K562 (cell line): ENCODE results near the gene TBXA2R. TPM values are rescaled to one million over a fixed set of nuclear protein-coding genes. Genes with fewer than 3 reads are reported as not detected.

Experiments
- ELK1 ChIP-seq: sonication (generic); formaldehyde crosslinking; IDR thresholded peaks from 2 replicates; pipeline ENCODE4 v1.8.1; 2022; ENCODE audit warnings: missing genetic modification reagents
- FIP1L1 ChIP-seq: fragments of 200-400 bp; formaldehyde crosslinking; IDR thresholded peaks from 2 replicates; pipeline ENCODE4 v1.6.1; 2018; ENCODE audit warnings: mild to moderate bottlenecking, low read depth, low read length; ENCODE audit not compliant: poor library complexity, severe bottlenecking
- MCM3 ChIP-seq: fragments of 450-650 bp; IDR thresholded peaks from 2 replicates; pipeline ENCODE4 v1.6.1; 2016
- MTA2 ChIP-seq: fragments of 450-650 bp; IDR thresholded peaks from 2 replicates; pipeline ENCODE4 v1.6.1; 2016; ENCODE audit warnings: low read depth
- NR1H2 ChIP-seq: sonication (generic); formaldehyde crosslinking; IDR thresholded peaks from 2 replicates; pipeline ENCODE4 v1.4.0; 2020; ENCODE audit warnings: mild to moderate bottlenecking, missing genetic modification reagents
- POLR2B ChIP-seq: fragments of 450-650 bp; IDR thresholded peaks from 2 replicates; pipeline ENCODE4 v1.6.1; 2018; ENCODE audit warnings: low read depth; ENCODE audit not compliant: partially characterized antibody
- SIN3A ChIP-seq, 2 experiments: fragments of 150-350 bp in 1 of 2; IDR thresholded peaks; 2 replicates each; pipeline ENCODE4 v1.6.1; 2011 to 2016; ENCODE audit warnings: borderline replicate concordance in 2 of 2, low read depth in 2 of 2, low read length in 2 of 2, mild to moderate bottlenecking in 2 of 2, moderate library complexity in 2 of 2; ENCODE audit not compliant: control insufficient read depth in 1 of 2
- SUPT5H ChIP-seq: fragments of 450-650 bp; IDR thresholded peaks from 2 replicates; pipeline ENCODE4 v1.6.1; 2016
- ZNF384 ChIP-seq: IDR thresholded peaks from 2 replicates; pipeline ENCODE4 v1.6.1; 2012; ENCODE audit warnings: low read depth, low read length, improper control_type of control experiment
- ZNF830 ChIP-seq: fragments of 250-450 bp; sonication (Bioruptor Pico); IDR thresholded peaks from 2 replicates; pipeline ENCODE4 v1.5.0; 2021; ENCODE audit warnings: mild to moderate bottlenecking
- polyA plus RNA-seq, 8 experiments: library from polyadenylated mRNA; depleted of rRNA in 4 of 8; stranded (reverse) in 5 of 8; unstranded in 3 of 8; fragments of >200 nt; fragmentation: Nextera tagmentation in 2 of 8; fragmentation: Illumina TruSeq in 1 of 8; extraction: Ambion mirVana in 2 of 8; extraction: Trizol in 1 of 8; gene quantifications; 2 replicates each; pipeline versions ENCODE4 v1.2.1 to v1.2.3, GENCODE V29; 2011 to 2014; ENCODE audit warnings: inconsistent platforms in 1 of 8, missing spikeins in 1 of 8
- total RNA-seq, 7 experiments: library from RNA; depleted of rRNA in 6 of 7; stranded (reverse); fragments of >200 nt in 6 of 7; fragmentation: Illumina TruSeq in 2 of 7; extraction: Trizol in 2 of 7; gene quantifications; 2 replicates each; pipeline versions ENCODE4 v1.2.1 to v1.2.3, GENCODE V29; 2011 to 2021; ENCODE audit warnings: low replicate concordance in 1 of 7
- TF ChIP-seq, protein P1 (sequence below): sonication (generic); formaldehyde crosslinking; IDR thresholded peaks from 2 replicates; pipeline ENCODE4 v1.8.0; 2022; ENCODE audit warnings: mild to moderate bottlenecking, missing genetic modification reagents
- TF ChIP-seq, protein P2 (sequence below), 2 experiments: fragments of 450-650 bp; IDR thresholded peaks; 2 replicates each; pipeline ENCODE4 v1.6.1; 2018; ENCODE audit warnings: mild to moderate bottlenecking in 2 of 2, low read depth in 1 of 2; ENCODE audit not compliant: partially characterized antibody in 2 of 2
- TF ChIP-seq, protein P3 (sequence below): fragments of 450-650 bp; IDR thresholded peaks from 2 replicates; pipeline ENCODE4 v1.6.1; 2018; ENCODE audit not compliant: partially characterized antibody

The TBXA2R gene
- total and polyA plus RNA-seq, 9 of the 15 experiments (the other 6 are each of a cell fraction or from before 2014, with no cell fraction given), result 1.5 to 24.0 (median 2.8) TPM

- TF ChIP-seq, protein P1, sequence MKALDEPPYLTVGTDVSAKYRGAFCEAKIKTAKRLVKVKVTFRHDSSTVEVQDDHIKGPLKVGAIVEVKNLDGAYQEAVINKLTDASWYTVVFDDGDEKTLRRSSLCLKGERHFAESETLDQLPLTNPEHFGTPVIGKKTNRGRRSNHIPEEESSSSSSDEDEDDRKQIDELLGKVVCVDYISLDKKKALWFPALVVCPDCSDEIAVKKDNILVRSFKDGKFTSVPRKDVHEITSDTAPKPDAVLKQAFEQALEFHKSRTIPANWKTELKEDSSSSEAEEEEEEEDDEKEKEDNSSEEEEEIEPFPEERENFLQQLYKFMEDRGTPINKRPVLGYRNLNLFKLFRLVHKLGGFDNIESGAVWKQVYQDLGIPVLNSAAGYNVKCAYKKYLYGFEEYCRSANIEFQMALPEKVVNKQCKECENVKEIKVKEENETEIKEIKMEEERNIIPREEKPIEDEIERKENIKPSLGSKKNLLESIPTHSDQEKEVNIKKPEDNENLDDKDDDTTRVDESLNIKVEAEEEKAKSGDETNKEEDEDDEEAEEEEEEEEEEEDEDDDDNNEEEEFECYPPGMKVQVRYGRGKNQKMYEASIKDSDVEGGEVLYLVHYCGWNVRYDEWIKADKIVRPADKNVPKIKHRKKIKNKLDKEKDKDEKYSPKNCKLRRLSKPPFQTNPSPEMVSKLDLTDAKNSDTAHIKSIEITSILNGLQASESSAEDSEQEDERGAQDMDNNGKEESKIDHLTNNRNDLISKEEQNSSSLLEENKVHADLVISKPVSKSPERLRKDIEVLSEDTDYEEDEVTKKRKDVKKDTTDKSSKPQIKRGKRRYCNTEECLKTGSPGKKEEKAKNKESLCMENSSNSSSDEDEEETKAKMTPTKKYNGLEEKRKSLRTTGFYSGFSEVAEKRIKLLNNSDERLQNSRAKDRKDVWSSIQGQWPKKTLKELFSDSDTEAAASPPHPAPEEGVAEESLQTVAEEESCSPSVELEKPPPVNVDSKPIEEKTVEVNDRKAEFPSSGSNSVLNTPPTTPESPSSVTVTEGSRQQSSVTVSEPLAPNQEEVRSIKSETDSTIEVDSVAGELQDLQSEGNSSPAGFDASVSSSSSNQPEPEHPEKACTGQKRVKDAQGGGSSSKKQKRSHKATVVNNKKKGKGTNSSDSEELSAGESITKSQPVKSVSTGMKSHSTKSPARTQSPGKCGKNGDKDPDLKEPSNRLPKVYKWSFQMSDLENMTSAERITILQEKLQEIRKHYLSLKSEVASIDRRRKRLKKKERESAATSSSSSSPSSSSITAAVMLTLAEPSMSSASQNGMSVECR (CRISPR knock-in tag), result 0 out of 2 replicates have a peak, but pooled peaks have one; percentile 33
- peak; percentile 65; the same call in 1 of the 2 replicates for TF ChIP-seq SUPT5H
- TF ChIP-seq FIP1L1, result peak; percentile 47
- TF ChIP-seq MTA2, result no peak
- no peak for TF ChIP-seq MCM3
- TF ChIP-seq, protein P2, sequence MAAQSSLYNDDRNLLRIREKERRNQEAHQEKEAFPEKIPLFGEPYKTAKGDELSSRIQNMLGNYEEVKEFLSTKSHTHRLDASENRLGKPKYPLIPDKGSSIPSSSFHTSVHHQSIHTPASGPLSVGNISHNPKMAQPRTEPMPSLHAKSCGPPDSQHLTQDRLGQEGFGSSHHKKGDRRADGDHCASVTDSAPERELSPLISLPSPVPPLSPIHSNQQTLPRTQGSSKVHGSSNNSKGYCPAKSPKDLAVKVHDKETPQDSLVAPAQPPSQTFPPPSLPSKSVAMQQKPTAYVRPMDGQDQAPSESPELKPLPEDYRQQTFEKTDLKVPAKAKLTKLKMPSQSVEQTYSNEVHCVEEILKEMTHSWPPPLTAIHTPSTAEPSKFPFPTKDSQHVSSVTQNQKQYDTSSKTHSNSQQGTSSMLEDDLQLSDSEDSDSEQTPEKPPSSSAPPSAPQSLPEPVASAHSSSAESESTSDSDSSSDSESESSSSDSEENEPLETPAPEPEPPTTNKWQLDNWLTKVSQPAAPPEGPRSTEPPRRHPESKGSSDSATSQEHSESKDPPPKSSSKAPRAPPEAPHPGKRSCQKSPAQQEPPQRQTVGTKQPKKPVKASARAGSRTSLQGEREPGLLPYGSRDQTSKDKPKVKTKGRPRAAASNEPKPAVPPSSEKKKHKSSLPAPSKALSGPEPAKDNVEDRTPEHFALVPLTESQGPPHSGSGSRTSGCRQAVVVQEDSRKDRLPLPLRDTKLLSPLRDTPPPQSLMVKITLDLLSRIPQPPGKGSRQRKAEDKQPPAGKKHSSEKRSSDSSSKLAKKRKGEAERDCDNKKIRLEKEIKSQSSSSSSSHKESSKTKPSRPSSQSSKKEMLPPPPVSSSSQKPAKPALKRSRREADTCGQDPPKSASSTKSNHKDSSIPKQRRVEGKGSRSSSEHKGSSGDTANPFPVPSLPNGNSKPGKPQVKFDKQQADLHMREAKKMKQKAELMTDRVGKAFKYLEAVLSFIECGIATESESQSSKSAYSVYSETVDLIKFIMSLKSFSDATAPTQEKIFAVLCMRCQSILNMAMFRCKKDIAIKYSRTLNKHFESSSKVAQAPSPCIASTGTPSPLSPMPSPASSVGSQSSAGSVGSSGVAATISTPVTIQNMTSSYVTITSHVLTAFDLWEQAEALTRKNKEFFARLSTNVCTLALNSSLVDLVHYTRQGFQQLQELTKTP (IDR thresholded peaks at IDR 0.05; ENCODE audit: low read depth in 1 of 2, partially characterized antibody in 2 of 2), result no peak
- TF ChIP-seq, protein P3, sequence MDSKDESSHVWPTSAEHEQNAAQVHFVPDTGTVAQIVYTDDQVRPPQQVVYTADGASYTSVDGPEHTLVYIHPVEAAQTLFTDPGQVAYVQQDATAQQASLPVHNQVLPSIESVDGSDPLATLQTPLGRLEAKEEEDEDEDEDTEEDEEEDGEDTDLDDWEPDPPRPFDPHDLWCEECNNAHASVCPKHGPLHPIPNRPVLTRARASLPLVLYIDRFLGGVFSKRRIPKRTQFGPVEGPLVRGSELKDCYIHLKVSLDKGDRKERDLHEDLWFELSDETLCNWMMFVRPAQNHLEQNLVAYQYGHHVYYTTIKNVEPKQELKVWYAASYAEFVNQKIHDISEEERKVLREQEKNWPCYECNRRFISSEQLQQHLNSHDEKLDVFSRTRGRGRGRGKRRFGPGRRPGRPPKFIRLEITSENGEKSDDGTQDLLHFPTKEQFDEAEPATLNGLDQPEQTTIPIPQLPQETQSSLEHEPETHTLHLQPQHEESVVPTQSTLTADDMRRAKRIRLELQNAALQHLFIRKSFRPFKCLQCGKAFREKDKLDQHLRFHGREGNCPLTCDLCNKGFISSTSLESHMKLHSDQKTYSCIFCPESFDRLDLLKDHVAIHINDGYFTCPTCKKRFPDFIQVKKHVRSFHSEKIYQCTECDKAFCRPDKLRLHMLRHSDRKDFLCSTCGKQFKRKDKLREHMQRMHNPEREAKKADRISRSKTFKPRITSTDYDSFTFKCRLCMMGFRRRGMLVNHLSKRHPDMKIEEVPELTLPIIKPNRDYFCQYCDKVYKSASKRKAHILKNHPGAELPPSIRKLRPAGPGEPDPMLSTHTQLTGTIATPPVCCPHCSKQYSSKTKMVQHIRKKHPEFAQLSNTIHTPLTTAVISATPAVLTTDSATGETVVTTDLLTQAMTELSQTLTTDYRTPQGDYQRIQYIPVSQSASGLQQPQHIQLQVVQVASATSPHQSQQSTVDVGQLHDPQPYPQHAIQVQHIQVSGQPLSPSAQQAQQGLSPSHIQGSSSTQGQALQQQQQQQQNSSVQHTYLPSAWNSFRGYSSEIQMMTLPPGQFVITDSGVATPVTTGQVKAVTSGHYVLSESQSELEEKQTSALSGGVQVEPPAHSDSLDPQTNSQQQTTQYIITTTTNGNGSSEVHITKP, result no peak
- peak; percentile 59 to 64; a peak in 2 of 4 replicates for TF ChIP-seq SIN3A (IDR thresholded peaks at IDR 0.05; ENCODE audit: borderline replicate concordance in 2 of 2, control insufficient read depth in 1 of 2, low read depth in 2 of 2, low read length in 2 of 2)
- no peak for TF ChIP-seq ZNF384
- TF ChIP-seq NR1H2, result no peak
- no peak for TF ChIP-seq ELK1 (CRISPR knock-in tag)
- peak; percentile 31 for TF ChIP-seq POLR2B
- no peak for TF ChIP-seq ZNF830
Measured at GRCh38 chr19:3573162-3573857, 33.4 kb downstream of the TBXA2R start (continued).
